ENCODE data around the gene SPATA17. TPM values are rescaled to one million over a fixed set of nuclear protein-coding genes. Genes with fewer than 3 reads are reported as not detected.

Gene SPATA17
- total and polyA plus RNA-seq, 4 donors = 3.3 to 13.4 (median 7.0) TPM

DNA sequence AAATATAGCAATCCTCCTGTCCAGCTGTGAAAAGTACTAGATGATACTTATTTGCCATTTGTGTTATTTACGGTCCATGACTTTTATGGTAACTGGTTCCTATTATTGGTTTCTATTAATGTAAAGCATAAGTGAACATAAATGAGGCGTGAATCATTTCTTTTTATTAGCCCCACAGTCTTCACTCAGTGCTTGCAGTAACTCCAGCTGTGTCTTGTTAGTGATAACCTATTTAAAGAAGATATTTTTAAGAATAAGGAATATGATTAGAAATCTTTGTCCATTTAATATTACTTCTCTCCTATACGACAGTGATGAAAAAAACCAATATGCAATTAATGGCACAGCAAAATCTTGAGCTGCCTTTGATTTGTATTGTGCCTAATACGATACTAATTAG lies 149.9 kb downstream of the SPATA17 start:
- no peak overlapping the region for H3K27ac ChIP-seq (ENCODE audit: low read depth in 1 of 2, low read length in 1 of 2)
- no peaks in the 10 kb centered on the region for H3K36me3 ChIP-seq (ENCODE audit: control insufficient read depth in 4 of 4, insufficient read depth in 4 of 4, low read length in 4 of 4)
- TF ChIP-seq, protein P1, sequence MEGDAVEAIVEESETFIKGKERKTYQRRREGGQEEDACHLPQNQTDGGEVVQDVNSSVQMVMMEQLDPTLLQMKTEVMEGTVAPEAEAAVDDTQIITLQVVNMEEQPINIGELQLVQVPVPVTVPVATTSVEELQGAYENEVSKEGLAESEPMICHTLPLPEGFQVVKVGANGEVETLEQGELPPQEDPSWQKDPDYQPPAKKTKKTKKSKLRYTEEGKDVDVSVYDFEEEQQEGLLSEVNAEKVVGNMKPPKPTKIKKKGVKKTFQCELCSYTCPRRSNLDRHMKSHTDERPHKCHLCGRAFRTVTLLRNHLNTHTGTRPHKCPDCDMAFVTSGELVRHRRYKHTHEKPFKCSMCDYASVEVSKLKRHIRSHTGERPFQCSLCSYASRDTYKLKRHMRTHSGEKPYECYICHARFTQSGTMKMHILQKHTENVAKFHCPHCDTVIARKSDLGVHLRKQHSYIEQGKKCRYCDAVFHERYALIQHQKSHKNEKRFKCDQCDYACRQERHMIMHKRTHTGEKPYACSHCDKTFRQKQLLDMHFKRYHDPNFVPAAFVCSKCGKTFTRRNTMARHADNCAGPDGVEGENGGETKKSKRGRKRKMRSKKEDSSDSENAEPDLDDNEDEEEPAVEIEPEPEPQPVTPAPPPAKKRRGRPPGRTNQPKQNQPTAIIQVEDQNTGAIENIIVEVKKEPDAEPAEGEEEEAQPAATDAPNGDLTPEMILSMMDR (IDR thresholded peaks at IDR 0.05; ENCODE audit: control extremely low read depth, extremely low read depth) = no peak
- no peak overlapping the region for H3K9ac ChIP-seq (ENCODE audit: insufficient read depth in 1 of 2, low read length in 2 of 2)
- H3K27me3 ChIP-seq (ENCODE audit: control insufficient read depth in 3 of 3, insufficient read depth in 3 of 3, low read length in 2 of 3) = no peaks in the 10 kb centered on the region
- WGBS, 2 donors = 74 to 81% methylated on average over 4 of the region's 4 CpGs
- peaks cover 0 to 2% (median 0%) of the 10 kb centered on the region in 4 donors for H3K9me3 ChIP-seq (ENCODE audit: control insufficient read depth in 4 of 4, insufficient read depth in 3 of 4, low read length in 3 of 4)
- peaks cover 0 to 8% (median 0%) of the 10 kb centered on the region in 5 donors for H3K4me1 ChIP-seq (ENCODE audit: control insufficient read depth in 5 of 5, insufficient read depth in 5 of 5, low read length in 5 of 5)
- H3K4me3 ChIP-seq = no peak overlapping the region
- DNase-seq (peak in 2 of 3 donors; percentile 87 to 92), ATAC-seq (ENCODE audit: insufficient read depth, low FRiP score) (no peak)

- no peak overlapping the region for H3K9ac ChIP-seq (ENCODE audit: insufficient read depth in 1 of 2, low read length in 2 of 2)
- H3K27ac ChIP-seq (ENCODE audit: low read depth in 1 of 2, low read length in 1 of 2) = no peak overlapping the region
- 96 to 97% methylated on average over 2 of the region's 2 CpGs for WGBS, 2 donors
- no peak for DNase-seq
- no peaks in the 10 kb centered on the region for H3K4me1 ChIP-seq (ENCODE audit: control insufficient read depth in 5 of 5, insufficient read depth in 5 of 5, low read length in 5 of 5)
- no peak overlapping the region for H3K4me3 ChIP-seq
- no peaks in the 10 kb centered on the region for H3K9me3 ChIP-seq (ENCODE audit: control insufficient read depth in 4 of 4, insufficient read depth in 3 of 4, low read length in 3 of 4)
- no peaks in the 10 kb centered on the region for H3K27me3 ChIP-seq (ENCODE audit: control insufficient read depth in 3 of 3, insufficient read depth in 3 of 3, low read length in 2 of 3)
- ATAC-seq (ENCODE audit: insufficient read depth, low FRiP score) = no peak
- TF ChIP-seq, protein P1 (IDR thresholded peaks at IDR 0.05; ENCODE audit: control extremely low read depth, extremely low read depth) = no peak
- no peaks in the 10 kb centered on the region for H3K36me3 ChIP-seq (ENCODE audit: control insufficient read depth in 4 of 4, insufficient read depth in 4 of 4, low read length in 4 of 4)
Observed at GRCh38 chr1:217791091-217791490, 159.9 kb downstream of the SPATA17 start.

- no peak for DNase-seq
- ATAC-seq (ENCODE audit: insufficient read depth, low FRiP score) = no peak
- TF ChIP-seq, protein P1 (IDR thresholded peaks at IDR 0.05; ENCODE audit: control extremely low read depth, extremely low read depth) = no peak
- Histone ChIP-seq H3K36me3 (ENCODE audit: control insufficient read depth in 4 of 4, insufficient read depth in 4 of 4, low read length in 4 of 4) (no peaks in the 10 kb centered on the region), H3K9ac (ENCODE audit: insufficient read depth in 1 of 2, low read length in 2 of 2) (no peak overlapping the region), H3K27ac (ENCODE audit: low read depth in 1 of 2, low read length in 1 of 2) (no peak overlapping the region), H3K9me3 (ENCODE audit: control insufficient read depth in 4 of 4, insufficient read depth in 3 of 4, low read length in 3 of 4) (no peaks in the 10 kb centered on the region), H3K4me3 (no peak overlapping the region), H3K4me1 (ENCODE audit: control insufficient read depth in 5 of 5, insufficient read depth in 5 of 5, low read length in 5 of 5) (no peaks in the 10 kb centered on the region), H3K27me3 (ENCODE audit: control insufficient read depth in 3 of 3, insufficient read depth in 3 of 3, low read length in 2 of 3) (no peaks in the 10 kb centered on the region)
- 85 to 90% methylated on average over 1 of the region's 1 CpG for WGBS, 2 donors
Observed at GRCh38 chr1:217805792-217806191, 174.6 kb downstream of the SPATA17 start.

DNA sequence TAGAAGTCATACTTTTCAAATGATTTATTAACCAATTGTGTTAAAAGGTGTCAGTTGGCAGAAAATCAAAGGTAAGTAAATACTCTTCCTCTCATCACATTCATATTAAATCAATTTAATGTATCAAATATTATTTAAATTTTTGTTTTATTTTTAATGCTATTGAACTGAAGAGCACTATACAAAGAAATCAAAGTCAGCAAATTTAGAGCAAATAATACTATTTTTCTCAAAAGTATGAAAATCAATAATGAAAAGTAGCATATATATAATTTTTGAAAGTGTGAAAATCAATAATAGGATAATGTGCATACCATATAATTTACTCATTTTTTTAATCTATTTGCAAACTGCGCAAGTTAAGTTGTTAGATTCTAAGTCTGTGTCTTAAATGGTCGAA lies 181.0 kb downstream of the SPATA17 start:
- H3K9ac ChIP-seq (ENCODE audit: insufficient read depth in 1 of 2, low read length in 2 of 2) = no peak overlapping the region
- 93% methylated on average over 2 of the region's 2 CpGs for WGBS, 2 donors
- no peaks in the 10 kb centered on the region for H3K36me3 ChIP-seq (ENCODE audit: control insufficient read depth in 4 of 4, insufficient read depth in 4 of 4, low read length in 4 of 4)
- DNase-seq = no peak
- H3K9me3 ChIP-seq (ENCODE audit: control insufficient read depth in 4 of 4, insufficient read depth in 3 of 4, low read length in 3 of 4) = peaks cover 0 to 3% (median 0%) of the 10 kb centered on the region in 4 donors
- ATAC-seq (ENCODE audit: insufficient read depth, low FRiP score) = no peak
- H3K27me3 ChIP-seq (ENCODE audit: control insufficient read depth in 3 of 3, insufficient read depth in 3 of 3, low read length in 2 of 3) = no peaks in the 10 kb centered on the region
- no peaks in the 10 kb centered on the region for H3K4me1 ChIP-seq (ENCODE audit: control insufficient read depth in 5 of 5, insufficient read depth in 5 of 5, low read length in 5 of 5)
- TF ChIP-seq, protein P1 (IDR thresholded peaks at IDR 0.05; ENCODE audit: control extremely low read depth, extremely low read depth) = no peak
- no peak overlapping the region for H3K27ac ChIP-seq (ENCODE audit: low read depth in 1 of 2, low read length in 1 of 2)
- no peak overlapping the region for H3K4me3 ChIP-seq
